SK-N-MC (cell line): ENCODE data around the gene KCTD19.

ENCODE experiments used
- EZH2 ChIP-seq: fragments of 200-600 bp; sonication (generic); IDR thresholded peaks from one replicate; pipeline ENCODE4 v1.6.1; 2017; ENCODE audit warnings: antibody characterized with exemption
- FOXP2 ChIP-seq: optimal IDR thresholded peaks from 2 replicates; pipeline ENCODE3; 2011; ENCODE audit warnings: mild to moderate bottlenecking, moderate library complexity; ENCODE audit not compliant: insufficient read depth; ENCODE audit errors: extremely low read length, control extremely low read depth
- POLR2AphosphoS5 ChIP-seq: IDR thresholded peaks from 2 replicates; pipeline ENCODE4 v1.6.1; 2012; ENCODE audit warnings: mild to moderate bottlenecking, low read depth, low read length, borderline replicate concordance

- TF ChIP-seq POLR2AphosphoS5 (no peak), EZH2 (no peak), FOXP2 (no peak)
These were observed 48.4 kb downstream of the KCTD19 start for GRCh38 chr16:67277999-67278772.
